ENCODE data around the gene PRPSAP1. TPM values are rescaled to one million over a fixed set of nuclear protein-coding genes. Genes with fewer than 3 reads are reported as not detected.

PRPSAP1 gene
- total RNA-seq, 4 donors from 2014 or later: 35.8 to 72.3 (median 62.2) TPM

DNA sequence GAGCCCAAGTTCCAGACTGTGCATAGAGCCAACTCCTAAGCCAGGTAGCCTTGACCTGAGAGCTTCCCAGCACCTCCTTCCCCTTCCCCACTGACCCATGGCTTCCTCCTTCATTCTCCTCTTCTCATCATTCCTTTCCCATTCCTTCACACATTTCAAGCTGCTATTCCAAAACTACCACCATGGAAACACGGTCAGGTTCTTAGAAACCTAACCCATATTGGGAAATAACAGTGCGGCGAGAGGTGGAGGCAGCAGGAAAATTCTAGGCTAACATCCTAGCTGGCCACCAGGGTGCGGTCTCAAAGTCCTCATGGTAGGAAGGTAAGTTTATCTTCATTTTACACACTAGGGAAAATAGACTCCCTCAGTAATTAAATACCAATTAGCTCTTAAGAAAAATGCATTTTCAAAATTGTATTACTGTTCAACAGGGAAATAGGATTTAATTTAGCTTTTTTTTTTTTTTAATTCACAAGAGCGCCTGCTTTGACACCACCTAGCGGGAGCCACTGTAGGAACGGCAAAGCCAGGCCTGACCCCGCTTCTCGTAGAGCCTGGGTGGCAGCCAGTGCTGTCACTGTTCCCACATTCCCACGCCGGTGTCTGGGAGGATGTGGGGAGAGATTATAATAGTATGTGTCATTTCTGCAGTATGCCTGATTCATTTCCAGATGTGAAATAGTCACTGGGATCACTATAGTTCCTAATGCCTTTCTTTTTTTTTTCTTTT lies 16.7 kb upstream of the PRPSAP1 start:
- peak; percentile 63 to 95 for DNase-seq (ENCODE audit: low spot score in 2 of 2)
- no peak overlapping the region for H3K4me3 ChIP-seq (ENCODE audit: low read depth, poor library complexity, severe bottlenecking)
- TF ChIP-seq, protein P1, sequence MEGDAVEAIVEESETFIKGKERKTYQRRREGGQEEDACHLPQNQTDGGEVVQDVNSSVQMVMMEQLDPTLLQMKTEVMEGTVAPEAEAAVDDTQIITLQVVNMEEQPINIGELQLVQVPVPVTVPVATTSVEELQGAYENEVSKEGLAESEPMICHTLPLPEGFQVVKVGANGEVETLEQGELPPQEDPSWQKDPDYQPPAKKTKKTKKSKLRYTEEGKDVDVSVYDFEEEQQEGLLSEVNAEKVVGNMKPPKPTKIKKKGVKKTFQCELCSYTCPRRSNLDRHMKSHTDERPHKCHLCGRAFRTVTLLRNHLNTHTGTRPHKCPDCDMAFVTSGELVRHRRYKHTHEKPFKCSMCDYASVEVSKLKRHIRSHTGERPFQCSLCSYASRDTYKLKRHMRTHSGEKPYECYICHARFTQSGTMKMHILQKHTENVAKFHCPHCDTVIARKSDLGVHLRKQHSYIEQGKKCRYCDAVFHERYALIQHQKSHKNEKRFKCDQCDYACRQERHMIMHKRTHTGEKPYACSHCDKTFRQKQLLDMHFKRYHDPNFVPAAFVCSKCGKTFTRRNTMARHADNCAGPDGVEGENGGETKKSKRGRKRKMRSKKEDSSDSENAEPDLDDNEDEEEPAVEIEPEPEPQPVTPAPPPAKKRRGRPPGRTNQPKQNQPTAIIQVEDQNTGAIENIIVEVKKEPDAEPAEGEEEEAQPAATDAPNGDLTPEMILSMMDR (IDR thresholded peaks at IDR 0.05): no peak
- no peak for TF ChIP-seq POLR2A (IDR thresholded peaks at IDR 0.05)
- intact Hi-C loops (cut with DNase I; ENCODE audit: low total_unique reads): no loop called here
- WGBS, 2 donors: 18 to 27% methylated on average over 11 of the region's 11 CpGs

DNA sequence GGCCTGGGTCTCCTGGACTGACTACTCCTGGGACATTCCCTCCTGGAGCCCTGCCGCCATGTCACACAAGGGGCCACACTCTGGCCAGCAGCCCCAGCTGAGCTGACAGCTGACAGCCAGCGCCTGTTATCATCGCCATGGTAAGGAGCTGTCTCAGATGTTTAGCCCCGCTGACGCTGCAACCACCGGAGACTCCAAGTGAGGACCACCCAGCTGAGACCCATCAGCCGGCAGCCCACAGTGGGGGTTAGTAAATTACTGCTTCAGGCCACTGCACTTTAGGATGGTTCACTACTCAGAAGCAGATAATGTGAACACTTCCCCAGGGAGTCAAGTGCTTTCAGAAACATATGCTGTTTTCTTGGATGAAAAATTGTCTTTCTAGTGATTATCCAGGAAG lies 16.1 kb upstream of the PRPSAP1 start:
- no peak overlapping the region for H3K4me3 ChIP-seq (ENCODE audit: low read depth, poor library complexity, severe bottlenecking)
- no peak for TF ChIP-seq POLR2A (IDR thresholded peaks at IDR 0.05)
- TF ChIP-seq, protein P1 (IDR thresholded peaks at IDR 0.05): no peak
- intact Hi-C loops (cut with DNase I; ENCODE audit: low total_unique reads): no loop called here
- WGBS, 2 donors: 80 to 93% methylated on average over 7 of the region's 7 CpGs
- DNase-seq (ENCODE audit: low spot score in 2 of 2): no peak

GRCh38 chr17:76369379-76369778 lies 15.7 kb upstream of the PRPSAP1 start:
- no peak overlapping the region for H3K4me3 ChIP-seq (ENCODE audit: low read depth, poor library complexity, severe bottlenecking)
- 69 to 78% methylated on average over 10 of the region's 10 CpGs for WGBS, 2 donors
- DNase-seq (ENCODE audit: low spot score in 2 of 2): no peak
- intact Hi-C loops (cut with DNase I; ENCODE audit: low total_unique reads): no loop called here
- no peak for TF ChIP-seq POLR2A (IDR thresholded peaks at IDR 0.05)
- TF ChIP-seq, protein P1 (IDR thresholded peaks at IDR 0.05): no peak

GRCh38 chr17:76368545-76368944 lies 14.8 kb upstream of the PRPSAP1 start:
- no peak for TF ChIP-seq POLR2A (IDR thresholded peaks at IDR 0.05)
- TF ChIP-seq, protein P1 (IDR thresholded peaks at IDR 0.05): no peak
- 55 to 68% methylated on average over 11 of the region's 11 CpGs for WGBS, 2 donors
- H3K4me3 ChIP-seq (ENCODE audit: low read depth, poor library complexity, severe bottlenecking): no peak overlapping the region
- intact Hi-C loops (cut with DNase I; ENCODE audit: low total_unique reads): no loop called here
- no peak for DNase-seq (ENCODE audit: low spot score in 2 of 2)

GRCh38 chr17:76367642-76368041 lies 13.9 kb upstream of the PRPSAP1 start:
- DNase-seq (ENCODE audit: low spot score in 2 of 2): no peak
- WGBS, 2 donors: 64 to 68% methylated on average over 5 to 6 of the region's 6 CpGs
- H3K4me3 ChIP-seq (ENCODE audit: low read depth, poor library complexity, severe bottlenecking): no peak overlapping the region
- intact Hi-C loops (cut with DNase I; ENCODE audit: low total_unique reads): no loop called here
- TF ChIP-seq POLR2A (IDR thresholded peaks at IDR 0.05): no peak
- TF ChIP-seq, protein P1 (IDR thresholded peaks at IDR 0.05): no peak

GRCh38 chr17:76366247-76366646 lies 12.5 kb upstream of the PRPSAP1 start:
- no peak overlapping the region for H3K4me3 ChIP-seq (ENCODE audit: low read depth, poor library complexity, severe bottlenecking)
- intact Hi-C loops (cut with DNase I; ENCODE audit: low total_unique reads): no loop called here
- 90 to 100% methylated on average over 3 of the region's 3 CpGs for WGBS, 2 donors
- no peak for TF ChIP-seq POLR2A (IDR thresholded peaks at IDR 0.05)
- TF ChIP-seq, protein P1 (IDR thresholded peaks at IDR 0.05): no peak
- no peak for DNase-seq (ENCODE audit: low spot score in 2 of 2)
